ENCODE measurements around the gene RGL2.
"Not testable (repeated sequence)": the region's sequence is repeated elsewhere in the genome, so short reads cannot be mapped to it uniquely, and the experiment has no call there.

Gene RGL2

DNA sequence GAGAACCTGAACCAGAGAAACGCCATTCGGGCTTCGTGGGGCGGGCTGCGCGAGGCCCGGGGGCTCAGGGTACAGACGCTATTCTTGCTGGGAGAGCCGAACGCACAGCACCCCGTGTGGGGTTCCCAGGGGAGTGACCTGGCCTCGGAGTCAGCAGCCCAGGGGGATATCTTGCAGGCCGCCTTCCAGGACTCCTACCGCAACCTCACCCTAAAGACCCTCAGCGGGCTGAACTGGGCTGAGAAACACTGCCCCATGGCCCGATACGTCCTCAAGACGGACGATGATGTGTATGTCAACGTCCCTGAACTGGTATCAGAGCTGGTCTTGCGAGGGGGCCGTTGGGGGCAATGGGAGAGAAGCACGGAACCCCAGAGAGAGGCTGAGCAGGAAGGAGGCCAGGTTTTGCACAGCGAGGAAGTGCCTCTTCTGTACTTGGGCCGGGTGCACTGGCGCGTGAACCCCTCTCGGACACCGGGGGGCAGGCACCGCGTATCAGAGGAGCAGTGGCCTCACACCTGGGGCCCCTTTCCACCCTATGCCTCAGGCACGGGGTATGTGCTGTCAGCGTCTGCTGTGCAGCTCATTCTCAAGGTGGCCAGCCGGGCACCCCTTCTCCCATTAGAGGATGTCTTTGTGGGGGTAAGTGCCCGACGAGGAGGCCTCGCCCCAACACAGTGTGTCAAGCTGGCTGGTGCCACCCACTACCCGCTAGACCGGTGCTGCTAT lies 20.9 kb downstream of the RGL2 start:
- Histone ChIP-seq H3K27me3 (ENCODE audit: insufficient read depth, poor library complexity, severe bottlenecking) (no peaks in the 10 kb centered on the region), H3K27ac (replicated peaks) (peak overlapping the region; percentile 78), H3K4me3 (replicated peaks; ENCODE audit: insufficient read depth, low read length) (peak overlapping the region; percentile 36)
- TF ChIP-seq POLR2AphosphoS5 (IDR thresholded peaks at IDR 0.05; ENCODE audit: low read depth) = peak; percentile 41
- TF ChIP-seq, protein P1, sequence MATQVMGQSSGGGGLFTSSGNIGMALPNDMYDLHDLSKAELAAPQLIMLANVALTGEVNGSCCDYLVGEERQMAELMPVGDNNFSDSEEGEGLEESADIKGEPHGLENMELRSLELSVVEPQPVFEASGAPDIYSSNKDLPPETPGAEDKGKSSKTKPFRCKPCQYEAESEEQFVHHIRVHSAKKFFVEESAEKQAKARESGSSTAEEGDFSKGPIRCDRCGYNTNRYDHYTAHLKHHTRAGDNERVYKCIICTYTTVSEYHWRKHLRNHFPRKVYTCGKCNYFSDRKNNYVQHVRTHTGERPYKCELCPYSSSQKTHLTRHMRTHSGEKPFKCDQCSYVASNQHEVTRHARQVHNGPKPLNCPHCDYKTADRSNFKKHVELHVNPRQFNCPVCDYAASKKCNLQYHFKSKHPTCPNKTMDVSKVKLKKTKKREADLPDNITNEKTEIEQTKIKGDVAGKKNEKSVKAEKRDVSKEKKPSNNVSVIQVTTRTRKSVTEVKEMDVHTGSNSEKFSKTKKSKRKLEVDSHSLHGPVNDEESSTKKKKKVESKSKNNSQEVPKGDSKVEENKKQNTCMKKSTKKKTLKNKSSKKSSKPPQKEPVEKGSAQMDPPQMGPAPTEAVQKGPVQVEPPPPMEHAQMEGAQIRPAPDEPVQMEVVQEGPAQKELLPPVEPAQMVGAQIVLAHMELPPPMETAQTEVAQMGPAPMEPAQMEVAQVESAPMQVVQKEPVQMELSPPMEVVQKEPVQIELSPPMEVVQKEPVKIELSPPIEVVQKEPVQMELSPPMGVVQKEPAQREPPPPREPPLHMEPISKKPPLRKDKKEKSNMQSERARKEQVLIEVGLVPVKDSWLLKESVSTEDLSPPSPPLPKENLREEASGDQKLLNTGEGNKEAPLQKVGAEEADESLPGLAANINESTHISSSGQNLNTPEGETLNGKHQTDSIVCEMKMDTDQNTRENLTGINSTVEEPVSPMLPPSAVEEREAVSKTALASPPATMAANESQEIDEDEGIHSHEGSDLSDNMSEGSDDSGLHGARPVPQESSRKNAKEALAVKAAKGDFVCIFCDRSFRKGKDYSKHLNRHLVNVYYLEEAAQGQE (IDR thresholded peaks at IDR 0.05; ENCODE audit: insufficient replicate concordance, low read depth) = no peak
- TF ChIP-seq SPI1 (IDR thresholded peaks at IDR 0.05; ENCODE audit: borderline replicate concordance, low read depth) = 0 out of 2 replicates have a peak, but pooled peaks have one; percentile 24
- peak in 1 of 2 experiments; percentile 34 for DNase-seq (ENCODE audit: low read depth in 1 of 2, low spot score in 1 of 2)

DNA sequence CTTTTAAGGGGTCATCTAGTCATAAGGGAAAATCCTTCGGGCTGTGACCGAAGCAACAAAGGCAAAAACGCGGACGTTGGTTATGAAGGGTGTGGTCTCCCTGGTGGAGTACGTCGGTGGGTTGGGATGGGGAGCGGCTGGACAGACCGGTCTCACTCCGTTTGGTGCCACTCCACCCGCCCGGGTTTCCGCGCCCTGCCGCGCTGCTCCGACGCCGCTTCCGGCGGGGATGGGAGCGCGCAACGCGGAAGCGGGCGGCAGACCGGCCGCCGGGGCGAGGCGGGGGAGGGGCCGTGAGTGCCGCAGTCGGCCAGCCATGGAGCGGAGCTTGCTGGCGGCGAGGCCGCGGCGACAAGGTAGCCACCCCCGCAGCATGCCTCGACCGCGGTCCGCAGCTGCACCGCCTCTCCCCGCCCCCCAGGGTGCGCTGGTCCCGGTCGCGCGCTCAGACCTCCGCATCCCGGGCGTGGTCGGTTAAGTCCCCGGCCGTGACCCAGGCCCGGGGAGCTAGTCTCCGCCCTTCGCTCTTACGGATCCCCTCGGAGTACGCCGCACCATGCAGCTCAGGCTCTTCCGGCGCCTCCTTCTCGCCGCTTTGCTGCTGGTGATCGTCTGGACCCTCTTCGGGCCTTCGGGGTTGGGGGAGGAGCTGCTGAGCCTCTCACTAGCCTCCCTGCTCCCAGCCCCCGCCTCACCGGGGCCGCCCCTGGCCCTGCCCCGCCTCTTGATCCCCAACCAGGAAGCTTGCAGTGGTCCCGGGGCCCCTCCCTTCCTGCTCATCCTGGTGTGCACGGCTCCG lies 21.7 kb downstream of the RGL2 start, which contains the start of gene B3GALT4:
Gene B3GALT4 (plus strand): TSS at position 260 of the 799 bp plus-strand sequence. CDS start 297 bp downstream, at position 557.
- Histone ChIP-seq H3K4me3 (replicated peaks; ENCODE audit: insufficient read depth, low read length) (peak within 1 kb of the TSS; percentile 36), H3K27ac (replicated peaks) (peak within 1 kb of the TSS; percentile 78), H3K27me3 (ENCODE audit: insufficient read depth, poor library complexity, severe bottlenecking) (no peaks in the 10 kb centered on the region)
- DNase-seq (ENCODE audit: low read depth in 1 of 2, low spot score in 1 of 2) = peak; percentile 77 to 80
- TF ChIP-seq GABPA (IDR thresholded peaks at IDR 0.05; ENCODE audit: low read depth) (peak; percentile 82), POLR2AphosphoS5 (IDR thresholded peaks at IDR 0.05; ENCODE audit: low read depth) (peak; percentile 98), SPI1 (IDR thresholded peaks at IDR 0.05; ENCODE audit: borderline replicate concordance, low read depth) (no peak)

DNA sequence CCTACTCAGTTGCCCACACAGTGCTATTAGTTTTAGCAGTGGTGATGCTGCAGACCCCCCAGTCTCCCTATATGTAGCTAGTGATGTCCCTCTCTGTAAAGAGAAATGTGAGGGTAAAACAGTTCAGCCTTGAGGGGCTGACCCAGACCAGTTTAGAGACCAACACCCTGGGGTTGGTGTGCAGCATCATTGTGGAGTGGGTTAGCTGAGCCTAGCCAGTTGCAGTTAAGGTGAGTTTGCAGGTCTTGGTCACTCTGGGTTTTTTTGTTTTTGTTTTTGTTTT lies 22.2 kb downstream of the RGL2 start:
- H3K27me3 ChIP-seq (ENCODE audit: insufficient read depth, poor library complexity, severe bottlenecking) = no peaks in the 10 kb centered on the region
- H3K27ac ChIP-seq (replicated peaks) = peak overlapping the region; percentile 78
- TF ChIP-seq SPI1 (IDR thresholded peaks at IDR 0.05; ENCODE audit: borderline replicate concordance, low read depth) (no peak), POLR2AphosphoS5 (IDR thresholded peaks at IDR 0.05; ENCODE audit: low read depth) (no peak)
- TF ChIP-seq, protein P1 (IDR thresholded peaks at IDR 0.05; ENCODE audit: insufficient replicate concordance, low read depth) = no peak
- TF ChIP-seq, protein P2, sequence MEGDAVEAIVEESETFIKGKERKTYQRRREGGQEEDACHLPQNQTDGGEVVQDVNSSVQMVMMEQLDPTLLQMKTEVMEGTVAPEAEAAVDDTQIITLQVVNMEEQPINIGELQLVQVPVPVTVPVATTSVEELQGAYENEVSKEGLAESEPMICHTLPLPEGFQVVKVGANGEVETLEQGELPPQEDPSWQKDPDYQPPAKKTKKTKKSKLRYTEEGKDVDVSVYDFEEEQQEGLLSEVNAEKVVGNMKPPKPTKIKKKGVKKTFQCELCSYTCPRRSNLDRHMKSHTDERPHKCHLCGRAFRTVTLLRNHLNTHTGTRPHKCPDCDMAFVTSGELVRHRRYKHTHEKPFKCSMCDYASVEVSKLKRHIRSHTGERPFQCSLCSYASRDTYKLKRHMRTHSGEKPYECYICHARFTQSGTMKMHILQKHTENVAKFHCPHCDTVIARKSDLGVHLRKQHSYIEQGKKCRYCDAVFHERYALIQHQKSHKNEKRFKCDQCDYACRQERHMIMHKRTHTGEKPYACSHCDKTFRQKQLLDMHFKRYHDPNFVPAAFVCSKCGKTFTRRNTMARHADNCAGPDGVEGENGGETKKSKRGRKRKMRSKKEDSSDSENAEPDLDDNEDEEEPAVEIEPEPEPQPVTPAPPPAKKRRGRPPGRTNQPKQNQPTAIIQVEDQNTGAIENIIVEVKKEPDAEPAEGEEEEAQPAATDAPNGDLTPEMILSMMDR (IDR thresholded peaks at IDR 0.05; ENCODE audit: insufficient read depth, low read length) = no peak
- no peak for DNase-seq (ENCODE audit: low read depth in 1 of 2, low spot score in 1 of 2)
- peak overlapping the region; percentile 14 for H3K4me3 ChIP-seq (replicated peaks; ENCODE audit: insufficient read depth, low read length)

DNA sequence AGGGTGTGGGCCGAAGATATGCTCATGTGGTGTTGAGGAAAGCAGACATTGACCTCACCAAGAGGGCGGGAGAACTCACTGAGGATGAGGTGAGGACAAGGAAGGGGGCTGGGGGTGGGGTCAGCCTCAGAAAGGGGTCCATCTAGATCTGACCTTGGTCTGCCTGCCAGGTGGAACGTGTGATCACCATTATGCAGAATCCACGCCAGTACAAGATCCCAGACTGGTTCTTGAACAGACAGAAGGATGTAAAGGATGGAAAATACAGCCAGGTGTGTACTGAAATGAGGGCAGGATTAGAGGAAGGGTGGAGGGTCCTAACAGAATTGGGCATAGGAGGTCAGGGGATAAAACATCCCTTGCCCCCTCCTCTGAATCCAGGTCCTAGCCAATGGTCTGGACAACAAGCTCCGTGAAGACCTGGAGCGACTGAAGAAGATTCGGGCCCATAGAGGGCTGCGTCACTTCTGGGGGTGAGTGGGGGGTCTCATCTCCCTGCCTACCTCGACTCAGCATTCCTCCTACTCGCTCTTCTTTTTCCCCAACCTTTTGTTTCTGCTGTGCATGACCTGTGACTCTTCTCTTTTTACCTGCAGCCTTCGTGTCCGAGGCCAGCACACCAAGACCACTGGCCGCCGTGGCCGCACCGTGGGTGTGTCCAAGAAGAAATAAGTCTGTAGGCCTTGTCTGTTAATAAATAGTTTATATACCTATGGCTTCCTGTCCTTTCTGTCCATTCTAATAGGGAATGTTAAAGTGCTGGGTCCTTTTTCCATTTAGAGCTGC lies 22.8 kb downstream of the RGL2 start:
- not testable (repeated sequence) for H3K27me3 ChIP-seq (ENCODE audit: insufficient read depth, poor library complexity, severe bottlenecking); DNase-seq (ENCODE audit: low read depth in 1 of 2, low spot score in 1 of 2)
- Histone ChIP-seq H3K4me3 (replicated peaks; ENCODE audit: insufficient read depth, low read length) (peak overlapping the region; percentile 19), H3K27ac (replicated peaks) (peak overlapping the region; percentile 97)
